ENCODE results near the gene NOC4L. TPM values are rescaled to one million over a fixed set of nuclear protein-coding genes. Genes with fewer than 3 reads are reported as not detected.

NOC4L gene
- total RNA-seq, 1 experiment from 2014 or later = 41.4 TPM

DNA sequence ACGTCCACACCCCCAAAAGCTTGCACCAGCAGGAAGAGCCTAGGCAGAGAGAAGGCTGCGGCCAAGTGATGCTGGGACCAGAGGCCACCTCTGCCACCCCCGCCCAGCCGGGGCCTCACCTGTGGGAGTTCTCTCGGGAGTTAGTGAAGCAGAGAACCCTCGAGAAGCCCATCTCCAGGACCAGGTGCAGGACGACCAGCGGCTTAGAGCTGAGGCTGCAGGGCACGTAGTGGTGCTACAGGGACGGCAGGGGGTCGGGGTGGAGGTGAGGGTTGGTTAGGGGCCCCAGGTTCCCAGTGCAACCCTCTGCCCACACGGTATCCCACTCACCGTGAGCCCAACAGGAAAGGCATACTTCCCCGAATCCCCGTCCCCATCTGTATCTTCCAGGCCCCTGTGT, 3.8 kb upstream of the NOC4L start:
- H3K4me3 Mint-ChIP-seq = no peak overlapping the region

DNA sequence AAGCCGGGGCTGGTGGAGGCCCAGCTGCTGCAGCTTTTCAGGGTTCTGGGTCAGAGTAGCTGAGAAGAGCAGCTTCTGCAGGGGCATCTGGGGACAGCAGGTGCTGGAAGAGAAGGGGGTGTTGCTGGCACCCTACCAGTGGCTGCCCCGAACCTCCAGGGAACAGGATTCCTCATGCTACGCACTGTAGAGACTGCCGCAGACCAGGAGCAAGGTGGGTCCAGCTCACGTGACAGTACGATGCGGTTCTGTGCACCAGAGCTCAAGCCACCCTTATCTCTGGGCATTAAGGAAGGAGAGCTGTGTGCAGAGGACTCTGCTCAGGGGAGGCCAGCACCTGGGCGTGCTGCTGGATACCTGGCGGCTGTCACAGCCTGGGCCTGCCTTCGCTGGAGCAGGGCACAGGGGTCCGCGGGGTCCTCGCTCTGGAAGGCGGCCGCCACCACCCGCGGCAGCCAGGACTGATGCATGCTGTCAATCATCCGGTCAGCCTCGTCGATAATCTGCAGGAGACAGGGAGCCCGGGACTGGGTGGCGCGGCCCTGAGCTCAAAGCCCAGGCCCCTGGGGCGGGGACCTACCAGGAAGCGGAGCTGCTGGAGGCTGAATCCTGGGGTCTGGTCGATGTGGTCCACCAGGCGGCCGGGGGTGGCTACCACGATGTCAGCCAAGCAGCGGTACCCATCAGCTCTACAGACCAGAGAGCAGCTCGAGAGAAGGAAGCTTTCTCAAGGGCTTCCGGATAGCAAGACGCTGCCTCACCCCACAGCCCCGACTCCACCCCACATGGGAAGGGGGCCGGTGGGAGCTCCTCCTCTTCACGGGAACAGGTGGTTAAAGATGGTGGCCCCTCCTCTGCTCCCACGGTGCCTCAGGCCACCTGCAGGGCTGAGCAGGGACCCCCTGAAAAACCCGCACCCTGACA, 3.1 kb upstream of the NOC4L start:
- no peak overlapping the region for H3K4me3 Mint-ChIP-seq
- CTCF ChIA-PET = no interaction called here
- peaks cover 22% of the 10 kb centered on the region for H3K27me3 Mint-ChIP-seq (ENCODE audit: low read depth)

More for the DNA sequence above, 3.8 kb upstream of the NOC4L start:
- H3K9me3 Mint-ChIP-seq = no peaks in the 10 kb centered on the region
- ChIA-PET CTCF (no interaction called here), POLR2A (no interaction called here)
- no peak for ATAC-seq
- H3K36me3 Mint-ChIP-seq = peaks cover 14% of the 10 kb centered on the region
- H3K4me1 Mint-ChIP-seq = peaks cover 10% of the 10 kb centered on the region
- no peak overlapping the region for H3K27ac Mint-ChIP-seq
- TF ChIP-seq MYBL2 (CRISPR knock-in tag; IDR thresholded peaks at IDR 0.05) (no peak), ZNF263 (CRISPR knock-in tag; IDR thresholded peaks at IDR 0.05; ENCODE audit: low read depth) (no peak), EMX1 (CRISPR knock-in tag; IDR thresholded peaks at IDR 0.05) (no peak), ETV6 (CRISPR knock-in tag; IDR thresholded peaks at IDR 0.05) (no peak), OVOL2 (CRISPR knock-in tag; IDR thresholded peaks at IDR 0.05; ENCODE audit: borderline replicate concordance) (no peak), RORB (CRISPR knock-in tag; IDR thresholded peaks at IDR 0.05) (no peak)
- TF ChIP-seq, protein P1, sequence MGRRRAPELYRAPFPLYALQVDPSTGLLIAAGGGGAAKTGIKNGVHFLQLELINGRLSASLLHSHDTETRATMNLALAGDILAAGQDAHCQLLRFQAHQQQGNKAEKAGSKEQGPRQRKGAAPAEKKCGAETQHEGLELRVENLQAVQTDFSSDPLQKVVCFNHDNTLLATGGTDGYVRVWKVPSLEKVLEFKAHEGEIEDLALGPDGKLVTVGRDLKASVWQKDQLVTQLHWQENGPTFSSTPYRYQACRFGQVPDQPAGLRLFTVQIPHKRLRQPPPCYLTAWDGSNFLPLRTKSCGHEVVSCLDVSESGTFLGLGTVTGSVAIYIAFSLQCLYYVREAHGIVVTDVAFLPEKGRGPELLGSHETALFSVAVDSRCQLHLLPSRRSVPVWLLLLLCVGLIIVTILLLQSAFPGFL (CRISPR knock-in tag; IDR thresholded peaks at IDR 0.05; ENCODE audit: borderline replicate concordance) = no peak
- TF ChIP-seq, protein P2, sequence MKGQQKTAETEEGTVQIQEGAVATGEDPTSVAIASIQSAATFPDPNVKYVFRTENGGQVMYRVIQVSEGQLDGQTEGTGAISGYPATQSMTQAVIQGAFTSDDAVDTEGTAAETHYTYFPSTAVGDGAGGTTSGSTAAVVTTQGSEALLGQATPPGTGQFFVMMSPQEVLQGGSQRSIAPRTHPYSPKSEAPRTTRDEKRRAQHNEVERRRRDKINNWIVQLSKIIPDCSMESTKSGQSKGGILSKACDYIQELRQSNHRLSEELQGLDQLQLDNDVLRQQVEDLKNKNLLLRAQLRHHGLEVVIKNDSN (CRISPR knock-in tag; IDR thresholded peaks at IDR 0.05) = no peak
- H3K27me3 Mint-ChIP-seq (ENCODE audit: low read depth) = peaks cover 22% of the 10 kb centered on the region
- DNase-seq (ENCODE audit: low spot score) = no peak

DNA sequence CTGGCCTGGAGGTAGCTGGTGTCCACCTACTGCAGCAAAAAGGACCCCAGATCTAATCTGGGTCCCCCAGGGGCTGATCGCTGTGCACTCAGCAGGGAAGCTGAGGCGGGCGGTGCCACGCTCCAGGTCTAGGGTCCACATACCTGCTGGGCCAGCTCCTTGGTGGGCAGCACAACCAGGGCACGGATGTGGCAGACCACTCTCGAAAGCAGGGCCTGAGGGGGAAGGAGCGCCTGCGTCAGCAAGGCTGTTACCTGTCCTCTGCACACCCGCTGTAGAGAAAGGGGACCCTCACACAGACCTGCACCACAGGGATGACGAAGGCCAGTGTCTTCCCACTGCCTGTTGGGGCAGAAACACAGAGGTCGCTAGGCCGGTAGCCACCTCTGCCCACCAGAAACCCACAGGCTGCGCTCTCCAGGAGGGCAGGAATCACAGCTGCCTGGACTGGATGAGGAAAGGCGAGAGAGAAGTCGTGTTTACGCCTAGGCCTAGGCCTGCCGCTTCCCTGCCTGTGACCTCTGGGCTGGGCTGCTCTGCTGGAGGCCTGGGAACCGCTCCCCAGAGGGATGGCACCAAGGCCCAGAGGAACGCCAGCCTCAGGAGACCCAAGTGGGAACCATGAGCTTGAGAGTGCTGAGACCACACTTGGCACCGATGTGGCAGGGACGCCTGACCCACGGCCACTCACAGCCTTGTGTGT, 2.1 kb upstream of the NOC4L start:
- Mint-ChIP-seq H3K9me3 (no peaks in the 10 kb centered on the region), H3K27me3 (ENCODE audit: low read depth) (peaks cover 13% of the 10 kb centered on the region), H3K27ac (no peak overlapping the region), H3K4me1 (peaks cover 10% of the 10 kb centered on the region), H3K36me3 (peaks cover 14% of the 10 kb centered on the region), H3K4me3 (peak overlapping the region; percentile 76)
- CTCF ChIA-PET = no interaction called here
- POLR2A ChIA-PET = no interaction called here
- ATAC-seq = no peak
- DNase-seq (ENCODE audit: low spot score) = no peak
- TF ChIP-seq, protein P3, sequence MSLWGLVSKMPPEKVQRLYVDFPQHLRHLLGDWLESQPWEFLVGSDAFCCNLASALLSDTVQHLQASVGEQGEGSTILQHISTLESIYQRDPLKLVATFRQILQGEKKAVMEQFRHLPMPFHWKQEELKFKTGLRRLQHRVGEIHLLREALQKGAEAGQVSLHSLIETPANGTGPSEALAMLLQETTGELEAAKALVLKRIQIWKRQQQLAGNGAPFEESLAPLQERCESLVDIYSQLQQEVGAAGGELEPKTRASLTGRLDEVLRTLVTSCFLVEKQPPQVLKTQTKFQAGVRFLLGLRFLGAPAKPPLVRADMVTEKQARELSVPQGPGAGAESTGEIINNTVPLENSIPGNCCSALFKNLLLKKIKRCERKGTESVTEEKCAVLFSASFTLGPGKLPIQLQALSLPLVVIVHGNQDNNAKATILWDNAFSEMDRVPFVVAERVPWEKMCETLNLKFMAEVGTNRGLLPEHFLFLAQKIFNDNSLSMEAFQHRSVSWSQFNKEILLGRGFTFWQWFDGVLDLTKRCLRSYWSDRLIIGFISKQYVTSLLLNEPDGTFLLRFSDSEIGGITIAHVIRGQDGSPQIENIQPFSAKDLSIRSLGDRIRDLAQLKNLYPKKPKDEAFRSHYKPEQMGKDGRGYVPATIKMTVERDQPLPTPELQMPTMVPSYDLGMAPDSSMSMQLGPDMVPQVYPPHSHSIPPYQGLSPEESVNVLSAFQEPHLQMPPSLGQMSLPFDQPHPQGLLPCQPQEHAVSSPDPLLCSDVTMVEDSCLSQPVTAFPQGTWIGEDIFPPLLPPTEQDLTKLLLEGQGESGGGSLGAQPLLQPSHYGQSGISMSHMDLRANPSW (CRISPR knock-in tag; conservative IDR thresholded peaks at IDR 0.05; ENCODE audit: low read depth) = no peak
- TF ChIP-seq, protein P4, sequence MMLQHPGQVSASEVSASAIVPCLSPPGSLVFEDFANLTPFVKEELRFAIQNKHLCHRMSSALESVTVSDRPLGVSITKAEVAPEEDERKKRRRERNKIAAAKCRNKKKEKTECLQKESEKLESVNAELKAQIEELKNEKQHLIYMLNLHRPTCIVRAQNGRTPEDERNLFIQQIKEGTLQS (CRISPR knock-in tag; conservative IDR thresholded peaks at IDR 0.05) = no peak
- TF ChIP-seq, protein P5, sequence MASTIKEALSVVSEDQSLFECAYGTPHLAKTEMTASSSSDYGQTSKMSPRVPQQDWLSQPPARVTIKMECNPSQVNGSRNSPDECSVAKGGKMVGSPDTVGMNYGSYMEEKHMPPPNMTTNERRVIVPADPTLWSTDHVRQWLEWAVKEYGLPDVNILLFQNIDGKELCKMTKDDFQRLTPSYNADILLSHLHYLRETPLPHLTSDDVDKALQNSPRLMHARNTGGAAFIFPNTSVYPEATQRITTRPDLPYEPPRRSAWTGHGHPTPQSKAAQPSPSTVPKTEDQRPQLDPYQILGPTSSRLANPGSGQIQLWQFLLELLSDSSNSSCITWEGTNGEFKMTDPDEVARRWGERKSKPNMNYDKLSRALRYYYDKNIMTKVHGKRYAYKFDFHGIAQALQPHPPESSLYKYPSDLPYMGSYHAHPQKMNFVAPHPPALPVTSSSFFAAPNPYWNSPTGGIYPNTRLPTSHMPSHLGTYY (CRISPR knock-in tag; IDR thresholded peaks at IDR 0.05) = no peak

More for the DNA sequence above, 3.1 kb upstream of the NOC4L start:
- TF ChIP-seq CREM (CRISPR knock-in tag; IDR thresholded peaks at IDR 0.05) (no peak), GRHL2 (CRISPR knock-in tag; IDR thresholded peaks at IDR 0.05; ENCODE audit: insufficient replicate concordance, severe bottlenecking) (no peak), IRF2 (CRISPR knock-in tag; IDR thresholded peaks at IDR 0.05; ENCODE audit: borderline replicate concordance, low read depth) (no peak), JUN (CRISPR knock-in tag; IDR thresholded peaks at IDR 0.05) (no peak), CREB1 (CRISPR knock-in tag; IDR thresholded peaks at IDR 0.05) (no peak), FOXK1 (CRISPR knock-in tag; IDR thresholded peaks at IDR 0.05) (no peak), EMX1 (CRISPR knock-in tag; IDR thresholded peaks at IDR 0.05) (no peak), ZNF232 (CRISPR knock-in tag; IDR thresholded peaks at IDR 0.05) (no peak), ZNF423 (CRISPR knock-in tag; IDR thresholded peaks at IDR 0.05) (no peak), PRRX2 (CRISPR knock-in tag; IDR thresholded peaks at IDR 0.05) (no peak), NR1H2 (CRISPR knock-in tag; IDR thresholded peaks at IDR 0.05) (no peak), ZNF317 (CRISPR knock-in tag; IDR thresholded peaks at IDR 0.05; ENCODE audit: borderline replicate concordance, low read depth) (no peak), ZNF263 (CRISPR knock-in tag; IDR thresholded peaks at IDR 0.05; ENCODE audit: low read depth) (no peak)
- TF ChIP-seq, protein P6, sequence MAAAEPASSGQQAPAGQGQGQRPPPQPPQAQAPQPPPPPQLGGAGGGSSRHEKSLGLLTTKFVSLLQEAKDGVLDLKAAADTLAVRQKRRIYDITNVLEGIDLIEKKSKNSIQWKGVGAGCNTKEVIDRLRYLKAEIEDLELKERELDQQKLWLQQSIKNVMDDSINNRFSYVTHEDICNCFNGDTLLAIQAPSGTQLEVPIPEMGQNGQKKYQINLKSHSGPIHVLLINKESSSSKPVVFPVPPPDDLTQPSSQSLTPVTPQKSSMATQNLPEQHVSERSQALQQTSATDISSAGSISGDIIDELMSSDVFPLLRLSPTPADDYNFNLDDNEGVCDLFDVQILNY (CRISPR knock-in tag; IDR thresholded peaks at IDR 0.05) = no peak
- TF ChIP-seq, protein P7, sequence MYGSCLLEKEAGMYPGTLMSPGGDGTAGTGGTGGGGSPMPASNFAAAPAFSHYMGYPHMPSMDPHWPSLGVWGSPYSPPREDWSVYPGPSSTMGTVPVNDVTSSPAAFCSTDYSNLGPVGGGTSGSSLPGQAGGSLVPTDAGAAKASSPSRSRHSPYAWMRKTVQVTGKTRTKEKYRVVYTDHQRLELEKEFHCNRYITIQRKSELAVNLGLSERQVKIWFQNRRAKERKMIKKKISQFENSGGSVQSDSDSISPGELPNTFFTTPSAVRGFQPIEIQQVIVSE (CRISPR knock-in tag; IDR thresholded peaks at IDR 0.05; ENCODE audit: borderline replicate concordance) = no peak
- no peaks in the 10 kb centered on the region for H3K9me3 Mint-ChIP-seq
- peaks cover 14% of the 10 kb centered on the region for H3K36me3 Mint-ChIP-seq
- H3K4me1 Mint-ChIP-seq = peaks cover 10% of the 10 kb centered on the region
- DNase-seq (ENCODE audit: low spot score) (no peak), ATAC-seq (no peak)
- POLR2A ChIA-PET = no interaction called here
- no peak overlapping the region for H3K27ac Mint-ChIP-seq
